HUDEP-2 (cell line): Measurements from ENCODE around the gene GYG2.
"Not testable (repeated sequence)": the region's sequence is repeated elsewhere in the genome, so short reads cannot be mapped to it uniquely, and the experiment has no call there.

Experiments used
- DNase-seq, 76 experiments: peaks; one replicate each; lab custom pipeline; 2025; ENCODE audit not compliant: unreplicated experiment in 76 of 76; lab: John Stamatoyannopoulos, UW

The GYG2 gene

GRCh38 chrX:2863646-2864045 is 34.9 kb downstream of the GYG2 start:
- DNase-seq: no peak

GRCh38 chrX:2867206-2867605 is 38.5 kb downstream of the GYG2 start:
- DNase-seq: no peak

- DNase-seq: no peak
These were observed 41.9 kb downstream of the GYG2 start for GRCh38 chrX:2870650-2871049.

GRCh38 chrX:2871831-2872230 is 43.1 kb downstream of the GYG2 start:
- DNase-seq: no peak

- no peak for DNase-seq
These were observed 44.0 kb downstream of the GYG2 start for GRCh38 chrX:2872671-2873277.

- peak in 4 of 76 experiments; percentile 1 to 25 (median 2) for DNase-seq
These were observed 45.7 kb downstream of the GYG2 start for GRCh38 chrX:2874222-2875135.

- no peak for DNase-seq
These were observed 46.4 kb downstream of the GYG2 start for GRCh38 chrX:2875136-2875481.

GRCh38 chrX:2875798-2876399 is 47.2 kb downstream of the GYG2 start:
- DNase-seq: no peak

- no peak for DNase-seq
These were observed 49.8 kb downstream of the GYG2 start for GRCh38 chrX:2878563-2878962.

- DNase-seq: no peak
These were observed 50.9 kb downstream of the GYG2 start for GRCh38 chrX:2879670-2880069.

- DNase-seq: no peak
These were observed 55.0 kb downstream of the GYG2 start for GRCh38 chrX:2883770-2884169.

- DNase-seq: no peak
These were observed 59.6 kb downstream of the GYG2 start for GRCh38 chrX:2888309-2888708.

GRCh38 chrX:2889045-2889605 is 60.4 kb downstream of the GYG2 start:
- no peak for DNase-seq

- DNase-seq: not testable (repeated sequence)
These were observed 61.2 kb downstream of the GYG2 start for GRCh38 chrX:2889706-2890490.

- not testable (repeated sequence) for DNase-seq
These were observed 62.1 kb downstream of the GYG2 start for GRCh38 chrX:2890536-2891460.

- DNase-seq: no peak
These were observed 64.1 kb downstream of the GYG2 start for GRCh38 chrX:2892816-2893215.

- DNase-seq: no peak
These were observed 66.2 kb downstream of the GYG2 start for GRCh38 chrX:2894885-2895292.

- no peak for DNase-seq
These were observed 68.6 kb downstream of the GYG2 start for GRCh38 chrX:2897311-2897689.

GRCh38 chrX:2897690-2898623 is 69.2 kb downstream of the GYG2 start:
- DNase-seq: not testable (repeated sequence)
